Endothelial cell of umbilical vein (primary cell): ENCODE measurements around the gene RPS2. TPM values are rescaled to one million over a fixed set of nuclear protein-coding genes. Genes with fewer than 3 reads are reported as not detected.
A peak's percentile ranks its signal among the peaks of the same experiment; 100 is the strongest.

Source experiments
- BruUV-seq: library from RNA; stranded (reverse); fragments of 400-500 nt; replicated peaks from 2 replicates; lab custom pipeline; 2021; lab: Mats Ljungman, UMichigan
- CTCF ChIA-PET: fragments of 300-600, 350-600 bp; sonication (Branson Sonifier 250); formaldehyde crosslinking; loops from one replicate; lab custom pipeline; 2021; ENCODE audit warnings: antibody characterized with exemption, inconsistent platforms; lab: Charles Lee
- POLR2A ChIA-PET: fragments of 300-600, 350-600 bp; sonication (Branson Sonifier 250); formaldehyde crosslinking; loops from one replicate; lab custom pipeline; 2021; ENCODE audit warnings: antibody characterized with exemption, inconsistent platforms; lab: Charles Lee
- DNase-seq: peaks from one replicate; pipeline ENCODE4 v3.0.0-alpha.2; 2011; ENCODE audit warnings: low read depth, low spot score
- FAIRE-seq: peaks from 2 replicates; lab custom pipeline; 2011; peaks lifted over from hg19 to GRCh38; lab: Jason Lieb, UNC
- H2AFZ ChIP-seq: 2 replicates; pipeline ENCODE4 v1.6.0; 2012; ENCODE audit warnings: low read depth, low read length, control low read depth, inconsistent platforms
- H3K27ac ChIP-seq: 2 replicates; pipeline ENCODE4 v1.5.1; 2011; ENCODE audit warnings: low read depth, mild to moderate bottlenecking, control low read depth, low read length, moderate library complexity; ENCODE audit not compliant: insufficient read depth
- H3K27me3 ChIP-seq, 2 experiments: 2 replicates each; pipeline versions ENCODE4 v1.6.0 to v1.6.1; 2011; ENCODE audit warnings: low read length in 2 of 2, mixed read lengths in 1 of 2; ENCODE audit not compliant: control insufficient read depth in 2 of 2, insufficient read depth in 2 of 2
- H3K36me3 ChIP-seq, 2 experiments: 2 replicates in 1 of 2; 3 replicates in 1 of 2; pipeline ENCODE4 v1.5.1; 2011; ENCODE audit warnings: low read length in 2 of 2, mild to moderate bottlenecking in 1 of 2, moderate library complexity in 1 of 2; ENCODE audit not compliant: control insufficient read depth in 2 of 2, insufficient read depth in 2 of 2; ENCODE audit errors: extremely low read depth in 1 of 2
- H3K4me1 ChIP-seq: 3 replicates; pipeline ENCODE4 v1.5.1; 2011; ENCODE audit warnings: mild to moderate bottlenecking, low read length; ENCODE audit not compliant: control insufficient read depth, insufficient read depth; ENCODE audit errors: extremely low read depth
- H3K4me2 ChIP-seq: 2 replicates; pipeline ENCODE4 v1.6.1; 2011; ENCODE audit warnings: low read length, control low read depth, mixed read lengths; ENCODE audit not compliant: insufficient read depth
- H3K4me3 ChIP-seq, 3 experiments: fragments of 200-600 bp in 1 of 3; sonication (generic), shearing (Covaris generic) in 1 of 3; replicated peaks in 1 of 3; 2 replicates each; pipeline ENCODE4 v1.5.1; 2011 to 2016; ENCODE audit warnings: control low read depth in 3 of 3, low read length in 3 of 3, mild to moderate bottlenecking in 2 of 3, inconsistent platforms in 1 of 3, low read depth in 1 of 3, moderate library complexity in 1 of 3; ENCODE audit not compliant: insufficient read depth in 1 of 3
- H3K79me2 ChIP-seq: 2 replicates; pipeline ENCODE4 v1.6.0; 2012; ENCODE audit warnings: low read length, inconsistent platforms; ENCODE audit not compliant: control insufficient read depth, insufficient read depth
- H3K9ac ChIP-seq: replicated peaks from 2 replicates; pipeline ENCODE3; 2011; ENCODE audit warnings: low read length, control low read depth; ENCODE audit not compliant: insufficient read depth; ENCODE audit errors: extremely low read depth
- H3K9me1 ChIP-seq: replicated peaks from 3 replicates; pipeline ENCODE4 v1.6.0; 2011; ENCODE audit warnings: mild to moderate bottlenecking, low read length; ENCODE audit not compliant: control insufficient read depth, insufficient read depth; ENCODE audit errors: extremely low read depth
- H3K9me3 ChIP-seq: replicated peaks from 2 replicates; pipeline ENCODE4 v1.5.1; 2012; ENCODE audit warnings: low read length, inconsistent platforms; ENCODE audit not compliant: control insufficient read depth, insufficient read depth
- H4K20me1 ChIP-seq: replicated peaks from 2 replicates; pipeline ENCODE3; 2011; ENCODE audit warnings: mild to moderate bottlenecking, low read length; ENCODE audit not compliant: control insufficient read depth, insufficient read depth; ENCODE audit errors: extremely low read depth
- EZH2 ChIP-seq: IDR thresholded peaks from 2 replicates; pipeline ENCODE4 v1.6.1; 2012; ENCODE audit warnings: borderline replicate concordance, low read depth, mild to moderate bottlenecking, moderate library complexity, low read length, inconsistent platforms; ENCODE audit not compliant: severe bottlenecking
- FOS ChIP-seq: IDR thresholded peaks from 2 replicates; pipeline ENCODE4 v1.6.1; 2011; ENCODE audit warnings: mild to moderate bottlenecking, low read length, moderate library complexity, borderline replicate concordance; ENCODE audit not compliant: insufficient read depth
- GATA2 ChIP-seq: IDR thresholded peaks from 2 replicates; pipeline ENCODE4 v1.7.0; 2011; ENCODE audit warnings: low read depth, mild to moderate bottlenecking, moderate library complexity, mixed read lengths, low read length; ENCODE audit not compliant: insufficient read length, insufficient read depth
- JUN ChIP-seq: IDR thresholded peaks from 2 replicates; pipeline ENCODE4 v1.6.1; 2011; ENCODE audit warnings: borderline replicate concordance, low read depth; ENCODE audit not compliant: insufficient read length, insufficient read depth
- MAX ChIP-seq: IDR thresholded peaks from 2 replicates; pipeline ENCODE4 v1.6.1; 2011; ENCODE audit not compliant: insufficient read depth, insufficient read length
- POLR2A ChIP-seq: IDR thresholded peaks from 2 replicates; pipeline ENCODE4 v1.6.1; 2012; ENCODE audit warnings: low read depth, mild to moderate bottlenecking, control low read depth, low read length
- dilution Hi-C: fragments of 300-500 bp; cut with MboI; formaldehyde crosslinking; loops from one replicate; pipeline ENCODE4 v1.15.0; 2019; ENCODE audit warnings: low sequenced_read_pairs; ENCODE audit not compliant: extremely low pct_ligation_motif_present
- intact Hi-C: fragments of 100-400 bp; cut with micrococcal nuclease; formaldehyde crosslinking; loops from one replicate; pipeline ENCODE4 v1.10.0; 2022
- polyA plus RNA-seq, 4 experiments: library from polyadenylated mRNA; depleted of rRNA in 3 of 4; stranded (reverse) in 3 of 4; unstranded in 1 of 4; fragments of >200 nt; gene quantifications; 2 replicates each; pipeline versions ENCODE4 v1.2.1 to v1.2.3, GENCODE V29; 2011 to 2012; ENCODE audit warnings: missing spikeins in 1 of 4
- total RNA-seq: library from RNA; stranded (reverse); gene quantifications from 2 replicates; pipeline ENCODE4 v1.2.3, GENCODE V29; 2021
- TF ChIP-seq, protein P1 (sequence below), 2 donors: IDR thresholded peaks; 1 replicate in 1 of 2; 2 replicates in 1 of 2; pipeline ENCODE4 v1.5.1; 2011; ENCODE audit warnings: low read length in 2 of 2, mild to moderate bottlenecking in 2 of 2, moderate library complexity in 2 of 2, control low read depth in 1 of 2, inconsistent platforms in 1 of 2, low read depth in 1 of 2; ENCODE audit not compliant: insufficient read depth in 1 of 2; ENCODE audit errors: extremely low read depth in 1 of 2

RPS2 gene
- total and polyA plus RNA-seq, 2 donors (not counting 3 experiments of a cell fraction or from before 2014, with no cell fraction given) = 2,793 to 9,021 TPM

DNA sequence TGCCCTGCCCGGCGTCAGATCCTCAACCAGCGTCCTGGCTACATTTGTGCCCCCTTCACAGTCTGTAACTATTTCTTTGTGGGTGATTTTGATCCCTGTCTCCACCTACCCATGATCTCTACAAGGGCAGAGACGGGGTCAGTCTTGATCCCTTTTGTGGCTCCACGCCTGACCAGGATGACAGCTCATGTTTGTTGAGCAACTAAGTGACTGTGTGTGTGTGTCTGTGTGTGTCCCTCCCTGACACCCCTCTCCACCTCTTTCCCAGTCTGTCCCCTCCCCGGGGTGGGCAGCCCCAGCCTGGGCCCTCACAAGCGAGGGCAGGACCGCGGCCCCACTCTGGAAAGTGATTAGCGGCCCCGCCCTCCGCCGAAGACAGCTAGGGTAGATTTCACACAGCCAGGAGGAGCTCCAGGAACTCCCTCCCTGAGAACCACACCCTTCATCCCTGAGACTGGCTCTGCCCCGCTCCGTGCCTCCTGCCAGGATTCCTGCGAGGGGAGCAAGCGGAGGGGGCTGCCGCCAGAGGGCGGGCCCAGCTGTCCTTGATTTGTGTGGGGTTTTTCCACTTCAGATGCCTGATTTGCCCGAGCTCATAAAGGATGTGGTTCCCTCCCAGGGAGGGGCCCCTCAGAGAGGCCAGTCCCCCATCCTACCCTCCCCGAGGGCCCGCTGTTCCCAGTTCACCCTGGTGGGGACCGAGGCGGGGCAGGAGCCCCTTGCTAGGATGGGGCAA lies 41.2 kb downstream of the RPS2 start:
- no peaks in the 10 kb centered on the region for H3K9me3 ChIP-seq
- no peak overlapping the region for H3K4me2 ChIP-seq
- H3K9me1 ChIP-seq = no peaks in the 10 kb centered on the region
- dilution Hi-C loops (no loop called here), intact Hi-C loops (no loop called here)
- no peaks in the 10 kb centered on the region for H3K79me2 ChIP-seq
- CTCF ChIA-PET = interaction anchor here (1.1 to 1.7 kb wide), 5 partner anchors 9 to 59 kb away, joined by 3 to 7 read pairs (median 4); partner anchors contain the start of gene RPS2
- POLR2A ChIA-PET = interaction anchor here (0.6 kb wide), 1 partner anchor 231 kb away, joined by 3 read pairs; no protein-coding TSS in a partner anchor
- BruUV-seq = no TSS peak
- H3K27me3 ChIP-seq = peaks cover 29 to 39% of the 10 kb centered on the region in 2 experiments
- no peak overlapping the region for H2AFZ ChIP-seq
- no peak overlapping the region for H3K4me3 ChIP-seq
- peak; percentile 32 for DNase-seq
- no peaks in the 10 kb centered on the region for H3K4me1 ChIP-seq
- no peak overlapping the region for H3K9ac ChIP-seq
- H4K20me1 ChIP-seq = no peaks in the 10 kb centered on the region
- no peak for FAIRE-seq
- no peaks in the 10 kb centered on the region for H3K36me3 ChIP-seq
- TF ChIP-seq, protein P1, sequence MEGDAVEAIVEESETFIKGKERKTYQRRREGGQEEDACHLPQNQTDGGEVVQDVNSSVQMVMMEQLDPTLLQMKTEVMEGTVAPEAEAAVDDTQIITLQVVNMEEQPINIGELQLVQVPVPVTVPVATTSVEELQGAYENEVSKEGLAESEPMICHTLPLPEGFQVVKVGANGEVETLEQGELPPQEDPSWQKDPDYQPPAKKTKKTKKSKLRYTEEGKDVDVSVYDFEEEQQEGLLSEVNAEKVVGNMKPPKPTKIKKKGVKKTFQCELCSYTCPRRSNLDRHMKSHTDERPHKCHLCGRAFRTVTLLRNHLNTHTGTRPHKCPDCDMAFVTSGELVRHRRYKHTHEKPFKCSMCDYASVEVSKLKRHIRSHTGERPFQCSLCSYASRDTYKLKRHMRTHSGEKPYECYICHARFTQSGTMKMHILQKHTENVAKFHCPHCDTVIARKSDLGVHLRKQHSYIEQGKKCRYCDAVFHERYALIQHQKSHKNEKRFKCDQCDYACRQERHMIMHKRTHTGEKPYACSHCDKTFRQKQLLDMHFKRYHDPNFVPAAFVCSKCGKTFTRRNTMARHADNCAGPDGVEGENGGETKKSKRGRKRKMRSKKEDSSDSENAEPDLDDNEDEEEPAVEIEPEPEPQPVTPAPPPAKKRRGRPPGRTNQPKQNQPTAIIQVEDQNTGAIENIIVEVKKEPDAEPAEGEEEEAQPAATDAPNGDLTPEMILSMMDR (IDR thresholded peaks at IDR 0.05; ENCODE audit: extremely low read depth in 1 of 2, insufficient read depth in 1 of 2, low read depth in 1 of 2, low read length in 2 of 2) = peak; percentile 27 to 66
- TF ChIP-seq EZH2 = no peak
- H3K27ac ChIP-seq = no peak overlapping the region

DNA sequence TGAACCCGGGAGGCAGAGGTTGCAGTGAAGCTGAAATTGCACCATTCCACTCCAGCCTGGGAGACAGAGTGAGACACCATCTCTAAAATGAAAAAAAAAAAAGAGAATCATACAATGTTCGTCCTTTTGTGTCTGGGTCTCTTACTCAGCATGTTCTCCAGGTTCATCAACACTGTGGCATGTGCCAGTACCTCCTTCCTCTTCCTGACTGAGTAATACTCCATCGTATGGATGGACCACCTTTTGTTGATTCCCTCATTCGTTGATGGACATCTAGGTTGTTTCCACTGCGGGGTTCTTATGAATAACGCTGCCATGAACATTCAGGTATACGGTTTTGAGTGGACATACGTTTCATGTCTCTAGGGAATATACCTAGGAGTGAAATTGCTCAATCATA lies 42.3 kb downstream of the RPS2 start:
- no peak for DNase-seq
- H4K20me1 ChIP-seq = no peaks in the 10 kb centered on the region
- no peak overlapping the region for H3K4me2 ChIP-seq
- no peaks in the 10 kb centered on the region for H3K4me1 ChIP-seq
- ChIA-PET CTCF (no interaction called here), POLR2A (no interaction called here)
- no peak overlapping the region for H3K4me3 ChIP-seq
- H3K27me3 ChIP-seq = peaks cover 33 to 44% of the 10 kb centered on the region in 2 experiments
- H3K9me3 ChIP-seq = no peaks in the 10 kb centered on the region
- no peaks in the 10 kb centered on the region for H3K79me2 ChIP-seq
- BruUV-seq = no TSS peak
- H2AFZ ChIP-seq = no peak overlapping the region
- TF ChIP-seq FOS (no peak), MAX (no peak), POLR2A (no peak), GATA2 (no peak), JUN (no peak)
- intact Hi-C loops = no loop called here
- no peaks in the 10 kb centered on the region for H3K9me1 ChIP-seq
- no peak overlapping the region for H3K9ac ChIP-seq
- no peak for FAIRE-seq
- H3K27ac ChIP-seq = no peak overlapping the region
- H3K36me3 ChIP-seq = no peaks in the 10 kb centered on the region
- dilution Hi-C loops = no loop called here
